Heart right ventricle (tissue), 16 donors: ENCODE data around the gene FAM120C. TPM values are rescaled to one million over a fixed set of nuclear protein-coding genes. Genes with fewer than 3 reads are reported as not detected.

Experiments used
- ATAC-seq, 8 donors: fragments of 200-7000 bp; cut with Tn5 transposase; one replicate each; pipeline ENCODE4 v1.9.1; 2020; ENCODE audit warnings: mild to moderate bottlenecking in 8 of 8, moderate library complexity in 8 of 8, moderate number of reproducible peaks in 1 of 8
- DNase-seq, 2 donors: peaks; one replicate each; pipeline ENCODE4 v3.0.0-alpha.2; 2020
- H3K27ac ChIP-seq, 10 donors: fragments of 200-600 bp; sonication (generic) in 2 of 10; one replicate each; pipeline versions ENCODE4 v1.5.0 to v1.8.0; 2020 to 2022; ENCODE audit warnings: mild to moderate bottlenecking in 3 of 10
- H3K27me3 ChIP-seq, 7 donors: fragments of 200-600 bp; one replicate each; pipeline ENCODE4 v1.8.0; 2021 to 2022; ENCODE audit warnings: mild to moderate bottlenecking in 2 of 7
- H3K36me3 ChIP-seq, 9 donors: fragments of 200-600 bp; sonication (generic) in 1 of 9; one replicate each; pipeline versions ENCODE4 v1.5.0 to v1.8.0; 2020 to 2022; ENCODE audit warnings: mild to moderate bottlenecking in 2 of 9
- H3K4me1 ChIP-seq, 9 donors: fragments of 200-600 bp; sonication (generic) in 1 of 9; one replicate each; pipeline versions ENCODE4 v1.5.0 to v1.8.0; 2020 to 2022; ENCODE audit warnings: mild to moderate bottlenecking in 4 of 9
- H3K4me3 ChIP-seq, 10 donors: fragments of 200-600 bp; sonication (generic) in 2 of 10; one replicate each; pipeline versions ENCODE4 v1.5.0 to v1.8.0; 2020 to 2022; ENCODE audit warnings: mild to moderate bottlenecking in 7 of 10, moderate library complexity in 2 of 10
- H3K9me3 ChIP-seq, 11 donors: fragments of 200-600 bp in 10 of 11; sonication (generic) in 2 of 11; one replicate each; pipeline versions ENCODE4 v1.5.0 to v1.8.0; 2013 to 2022; ENCODE audit warnings: mild to moderate bottlenecking in 2 of 11, control low read depth in 1 of 11, moderate library complexity in 1 of 11
- CTCF ChIP-seq, 9 donors: fragments of 200-600 bp; sonication (generic) in 2 of 9; IDR thresholded peaks; one replicate each; pipeline versions ENCODE4 v1.5.0 to v1.8.0; 2021 to 2022; ENCODE audit warnings: antibody characterized with exemption in 9 of 9, mild to moderate bottlenecking in 5 of 9, moderate library complexity in 1 of 9
- WGBS, 2 donors: extraction: QIAGEN DNeasy Blood & Tissue Kit; methylation state at CpG; one replicate each; pipeline ENCODE4 v1.1.7; 2013; ENCODE audit warnings: inconsistent platforms in 1 of 2; 5-methylcytosine and 5-hydroxymethylcytosine counted together
- intact Hi-C, 10 donors: fragments of 100-400 bp; cut with DNase I; formaldehyde crosslinking; loops; one replicate each; pipeline versions ENCODE4 v1.11.1 to v1.14.2; 2022
- polyA plus RNA-seq, 2 donors: library from polyadenylated mRNA; stranded (reverse); fragments of 200-250 nt; gene quantifications; one replicate each; pipeline ENCODE4 v1.2.3, GENCODE V29; 2013
- total RNA-seq, 10 donors: library from RNA; stranded (reverse); fragmentation: NEBNext Ultra II Directional in 3 of 10; extraction: Animal tissue kit (Norgen Biotek cat#: 25700) in 3 of 10; gene quantifications; one replicate each; pipeline versions ENCODE4 v1.2.1 to v1.2.4, GENCODE V29; 2021 to 2023
- donor health status: Arrhythmogenic right ventricular cardiomyopathy.
- donor health status: ischemic (EF 13 %, LVEDD 7.1; RV severe dilation, severe dysfunction).
- donor health status: healthy with polysubstance abuse.
- donor health status: DM: no; HTN: yes; CAD: no.
- donor health status: DM: no; HTN: no; CAD: no.
- donor health status: ischemic (EF 25% LVEDD 6.9; RV normal size, moderate dysfunction).
- donor health status: ischemic (EF 25% LVEDD 5.7; RV mildly dilated, moderate dysfunction).
- donor health status: healthy.
- donor health status: DM: yes; HTN: yes; CAD: no.
- donor health status: Ischemic cardiomyopathy.
- donor health status: ischemic (EF 35%, LVEDD 5.7; RV mildly dilated, moderate dysfunction).
- donor health status: nonischemic (EF 11% LVEDD 7.7; RV severe dilation, severe dysfunction).
- donor health status: DM: yes; HTN: yes; CAD: no.
- donor health status: PGD.
- donor health status: ischemic (EF 29% LVEDD 5.4; RV normal size, mild dysfunction).
- donor health status: nonischemic (EF 23%, LVEDD 6.1; RV moderate dilation, normal function).

Gene FAM120C
- total and polyA plus RNA-seq, 12 donors: 1.7 to 9.4 (median 6.7) TPM

GRCh38 chrX:54166915-54167314 lies 16.1 kb downstream of the FAM120C start:
- 55% methylated on average over 4 of the region's 4 CpGs for WGBS, 2 donors
- H3K27me3 ChIP-seq: peaks cover 0 to 4% (median 0%) of the 10 kb centered on the region in 7 donors
- H3K4me1 ChIP-seq: no peaks in the 10 kb centered on the region
- no peaks in the 10 kb centered on the region for H3K9me3 ChIP-seq
- no peak for TF ChIP-seq CTCF (IDR thresholded peaks at IDR 0.05)
- H3K36me3 ChIP-seq: no peaks in the 10 kb centered on the region
- H3K27ac ChIP-seq: no peak overlapping the region
- ATAC-seq: no peak
- DNase-seq: no peak
- no peak overlapping the region for H3K4me3 ChIP-seq
- intact Hi-C loops: no loop called here

- no peak for DNase-seq
- Histone ChIP-seq H3K9me3 (no peaks in the 10 kb centered on the region), H3K27ac (no peak overlapping the region), H3K27me3 (no peaks in the 10 kb centered on the region), H3K36me3 (peaks cover 0 to 29% (median 0%) of the 10 kb centered on the region in 9 donors), H3K4me1 (no peaks in the 10 kb centered on the region), H3K4me3 (no peak overlapping the region)
- TF ChIP-seq CTCF (IDR thresholded peaks at IDR 0.05): no peak
- intact Hi-C loops: no loop called here
- no peak for ATAC-seq
These were observed 25.5 kb downstream of the FAM120C start for GRCh38 chrX:54157561-54157960.

GRCh38 chrX:54134269-54134668 lies 48.8 kb downstream of the FAM120C start:
- intact Hi-C loops: no loop called here
- H3K27ac ChIP-seq: no peak overlapping the region
- ATAC-seq (no peak), DNase-seq (no peak)
- peaks cover 0 to 50% (median 0%) of the 10 kb centered on the region in 9 donors for H3K36me3 ChIP-seq
- H3K4me1 ChIP-seq: no peaks in the 10 kb centered on the region
- no peak overlapping the region for H3K4me3 ChIP-seq
- H3K9me3 ChIP-seq: no peaks in the 10 kb centered on the region
- H3K27me3 ChIP-seq: peaks cover 0 to 4% (median 0%) of the 10 kb centered on the region in 7 donors
- no peak for TF ChIP-seq CTCF (IDR thresholded peaks at IDR 0.05)
- 96 to 97% methylated on average over 2 of the region's 2 CpGs for WGBS, 2 donors

GRCh38 chrX:54116391-54116790 lies 66.7 kb downstream of the FAM120C start:
- no peak for ATAC-seq
- Histone ChIP-seq H3K4me3 (no peak overlapping the region), H3K27ac (no peak overlapping the region), H3K9me3 (no peaks in the 10 kb centered on the region), H3K36me3 (no peaks in the 10 kb centered on the region), H3K4me1 (no peaks in the 10 kb centered on the region), H3K27me3 (no peaks in the 10 kb centered on the region)
- no peak for TF ChIP-seq CTCF (IDR thresholded peaks at IDR 0.05)
- 94 to 96% methylated on average over 7 of the region's 7 CpGs for WGBS, 2 donors
- DNase-seq: no peak
- intact Hi-C loops: no loop called here
